Measurements from ENCODE around the gene SPATA46.
"Not testable (repeated sequence)": the region's sequence is repeated elsewhere in the genome, so short reads cannot be mapped to it uniquely, and the experiment has no call there.

SPATA46 gene

GRCh38 chr1:162376691-162377090, at the start of gene SPATA46:
Gene SPATA46 (minus strand): TSS chr1:162376854. CDS start chr1:162376790, 64 bp downstream.
- in situ Hi-C loops (cut with MboI; ENCODE audit: low sequenced_read_pairs), result no loop called here

- in situ Hi-C loops (cut with MboI; ENCODE audit: low sequenced_read_pairs), result no loop called here
These were observed 46.2 kb upstream of the SPATA46 start for GRCh38 chr1:162422662-162423375.

DNA sequence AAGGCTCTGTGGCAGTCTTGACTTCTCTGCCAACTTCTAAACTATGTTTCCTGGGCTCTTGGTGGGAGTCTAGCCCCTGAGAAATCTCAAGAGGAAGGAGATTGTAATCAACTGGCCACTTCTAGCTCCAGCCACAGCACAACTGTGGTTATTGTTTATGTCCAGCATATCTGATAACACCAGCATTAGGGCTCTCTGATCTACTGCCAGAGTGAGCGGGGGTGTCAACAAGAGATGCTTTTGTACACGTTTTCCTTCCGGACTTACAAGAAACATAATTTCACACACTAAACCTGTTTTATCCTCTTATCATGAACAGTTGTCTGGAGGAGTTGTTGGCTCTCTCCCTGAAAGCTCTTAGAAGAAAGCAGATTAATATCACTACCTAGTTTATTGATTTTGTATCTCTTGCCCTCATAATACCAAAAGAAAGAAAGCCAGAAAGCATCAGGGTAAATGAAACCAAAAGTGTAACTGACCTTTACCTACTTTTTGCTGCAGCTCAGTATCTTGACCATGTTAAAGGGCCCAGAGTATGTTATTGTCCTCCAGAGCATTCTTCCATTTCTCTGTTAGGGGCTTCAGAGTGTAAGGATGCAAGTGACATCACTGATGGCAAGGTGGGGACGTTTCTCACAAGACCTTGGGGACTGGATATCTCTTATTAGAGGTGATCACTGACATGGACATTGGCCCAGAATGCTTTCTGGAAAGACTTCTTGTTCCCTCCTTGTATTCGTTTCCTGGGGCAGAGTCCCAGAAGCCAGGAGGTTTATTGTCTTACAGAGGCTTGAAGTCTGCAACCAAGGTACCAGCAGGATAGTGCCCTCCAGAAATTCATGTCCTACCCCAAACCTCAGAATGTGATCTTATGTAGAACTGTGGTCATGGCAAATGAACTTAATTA, 44.9 kb upstream of the SPATA46 start:
- in situ Hi-C loops (cut with MboI; ENCODE audit: low sequenced_read_pairs), result no loop called here

- in situ Hi-C loops (cut with MboI; ENCODE audit: low sequenced_read_pairs), result no loop called here
These were observed 43.5 kb upstream of the SPATA46 start for GRCh38 chr1:162420120-162420519.

DNA sequence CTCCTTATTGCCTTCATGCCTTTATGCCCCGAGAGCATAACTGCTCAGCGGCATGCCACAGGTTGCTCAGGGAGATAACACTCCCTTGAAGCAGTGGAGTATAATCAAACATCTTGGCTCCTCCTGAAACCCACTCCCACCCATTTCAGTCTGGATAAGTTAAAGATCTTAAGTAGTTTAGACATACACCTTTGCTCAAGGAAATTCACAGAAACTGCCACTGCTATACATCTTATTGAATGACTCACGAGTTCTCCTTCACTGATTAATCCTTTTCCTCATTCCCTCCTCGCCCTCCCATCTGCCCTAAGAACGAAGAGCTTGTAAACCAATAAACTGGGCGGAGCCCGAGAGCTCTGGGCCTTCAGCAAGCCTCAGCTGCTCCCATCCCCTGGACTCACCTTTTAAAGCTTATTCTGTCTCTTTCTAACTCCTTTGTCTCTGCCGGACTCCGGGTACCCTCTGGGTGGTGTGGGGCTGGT, 42.8 kb upstream of the SPATA46 start:
- in situ Hi-C loops (cut with MboI; ENCODE audit: low sequenced_read_pairs), result not testable (repeated sequence)

DNA sequence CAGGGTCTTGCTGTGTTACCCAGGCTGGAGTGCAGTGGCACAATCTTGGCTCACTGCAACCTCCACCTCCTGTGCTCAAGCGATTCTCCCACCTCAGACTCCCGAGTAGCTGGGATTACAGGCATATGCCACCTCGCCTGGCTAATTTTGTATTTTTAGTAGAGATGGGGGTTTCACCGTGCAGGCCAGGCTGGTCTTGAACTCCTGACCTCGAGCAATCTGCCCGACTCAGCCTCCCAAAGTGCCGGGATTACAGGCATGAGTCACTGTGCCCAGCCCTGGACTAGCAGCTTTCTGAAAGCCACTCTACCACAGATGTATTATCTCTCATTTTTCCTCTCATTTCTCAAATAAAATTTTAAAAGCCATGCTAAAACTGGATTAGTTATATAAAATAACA, 41.9 kb upstream of the SPATA46 start:
- in situ Hi-C loops (cut with MboI; ENCODE audit: low sequenced_read_pairs), result not testable (repeated sequence)

- in situ Hi-C loops (cut with MboI; ENCODE audit: low sequenced_read_pairs), result no loop called here
These were observed 41.0 kb upstream of the SPATA46 start for GRCh38 chr1:162417650-162418049.

- in situ Hi-C loops (cut with MboI; ENCODE audit: low sequenced_read_pairs), result no loop called here
These were observed 40.3 kb upstream of the SPATA46 start for GRCh38 chr1:162416909-162417308.

DNA sequence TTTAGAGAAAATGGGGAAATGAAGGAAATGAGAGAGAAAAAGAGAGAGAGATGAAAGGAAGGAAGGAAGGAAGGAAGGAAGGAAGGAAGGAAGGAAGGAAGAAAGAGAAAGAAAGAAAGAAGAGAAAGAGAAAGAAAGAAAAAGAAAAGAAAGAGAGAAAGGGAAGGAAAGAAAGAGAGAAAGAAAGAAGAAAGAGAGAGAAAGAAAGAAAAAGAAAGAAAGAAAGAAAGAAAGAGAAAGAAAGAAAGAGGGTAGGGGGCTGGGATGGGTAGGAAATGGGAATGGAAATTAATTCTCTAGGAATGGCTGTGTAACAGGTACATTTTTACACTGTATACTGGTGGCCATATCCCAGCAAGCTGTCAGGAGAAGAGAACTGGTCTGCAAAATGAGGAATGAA, 39.6 kb upstream of the SPATA46 start:
- in situ Hi-C loops (cut with MboI; ENCODE audit: low sequenced_read_pairs), result no loop called here

GRCh38 chr1:162412002-162412401, 35.3 kb upstream of the SPATA46 start, which contains the start of gene SH2D1B:
Gene SH2D1B (minus strand): TSS chr1:162412136. CDS start chr1:162412016, 120 bp downstream.
- in situ Hi-C loops (cut with MboI; ENCODE audit: low sequenced_read_pairs), result no loop called here

DNA sequence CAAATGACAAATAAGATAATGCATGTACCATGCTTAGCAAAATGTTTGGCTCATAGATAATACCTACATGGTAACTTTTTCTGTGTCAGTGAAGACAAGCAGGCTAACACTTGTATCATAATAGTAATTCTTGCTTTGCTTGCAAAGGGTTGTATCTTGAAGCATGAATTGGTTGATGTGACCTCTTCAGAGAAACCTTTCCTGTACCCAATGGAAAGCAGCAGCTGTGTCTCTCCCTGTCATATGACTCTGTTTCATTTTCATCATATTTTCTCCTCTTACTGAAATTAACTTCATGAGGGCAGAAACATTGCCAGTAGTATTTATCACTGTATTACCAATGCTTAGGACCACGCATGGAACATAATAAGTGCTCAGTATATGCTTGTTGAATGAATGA, 30.9 kb upstream of the SPATA46 start:
- in situ Hi-C loops (cut with MboI; ENCODE audit: low sequenced_read_pairs), result no loop called here

GRCh38 chr1:162406811-162407210, 30.2 kb upstream of the SPATA46 start:
- in situ Hi-C loops (cut with MboI; ENCODE audit: low sequenced_read_pairs), result no loop called here

DNA sequence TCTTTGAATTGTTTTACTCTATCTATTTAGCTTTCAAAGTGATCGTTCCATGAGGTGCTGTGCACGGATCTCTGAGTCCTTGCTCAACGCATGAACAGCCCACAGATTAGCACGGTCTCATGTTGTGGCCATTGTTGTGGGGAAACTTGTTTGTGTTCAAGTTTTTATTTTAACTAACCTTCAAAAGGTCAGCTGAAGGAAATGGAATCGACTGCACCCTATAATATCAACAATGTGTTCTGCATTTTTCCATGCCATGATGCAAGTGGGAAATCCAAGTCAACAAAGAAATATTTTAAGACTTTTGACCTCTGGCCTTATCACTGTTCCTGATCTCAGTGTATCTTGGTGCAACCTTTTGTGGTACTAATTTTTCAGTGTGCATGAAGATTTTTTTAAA, 29.1 kb upstream of the SPATA46 start:
- in situ Hi-C loops (cut with MboI; ENCODE audit: low sequenced_read_pairs), result no loop called here

DNA sequence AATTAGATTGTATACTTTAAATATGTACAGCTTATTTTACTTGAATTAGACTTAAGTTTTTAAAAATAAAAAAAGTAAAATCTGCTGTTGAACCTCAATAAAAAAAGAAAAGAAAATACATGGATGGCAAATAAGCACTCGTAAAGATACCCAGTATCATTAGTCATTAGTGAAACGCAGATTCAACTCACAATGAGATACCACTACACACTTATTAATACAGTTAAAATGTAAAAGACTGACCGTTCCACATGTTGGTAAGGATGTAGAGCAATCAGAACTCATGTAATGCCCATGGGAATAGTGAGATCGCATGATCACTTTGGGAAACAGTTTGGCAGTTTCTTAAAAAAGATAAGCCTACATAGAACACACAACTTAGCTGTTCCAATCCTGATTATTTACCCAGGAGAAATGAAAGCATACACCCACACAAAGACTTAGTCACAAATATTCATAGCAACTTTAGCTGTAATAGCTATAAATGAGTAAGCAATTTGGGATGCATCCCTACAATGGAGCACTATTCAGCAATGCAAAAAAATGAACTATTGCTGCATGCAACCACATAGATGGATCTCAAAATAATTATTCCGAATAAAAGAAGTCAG, 28.0 kb upstream of the SPATA46 start:
- in situ Hi-C loops (cut with MboI; ENCODE audit: low sequenced_read_pairs), result no loop called here

- in situ Hi-C loops (cut with MboI; ENCODE audit: low sequenced_read_pairs), result no loop called here
These were observed 24.2 kb upstream of the SPATA46 start for GRCh38 chr1:162400790-162401355.

- in situ Hi-C loops (cut with MboI; ENCODE audit: low sequenced_read_pairs), result no loop called here
These were observed 22.4 kb upstream of the SPATA46 start for GRCh38 chr1:162398999-162399580.

DNA sequence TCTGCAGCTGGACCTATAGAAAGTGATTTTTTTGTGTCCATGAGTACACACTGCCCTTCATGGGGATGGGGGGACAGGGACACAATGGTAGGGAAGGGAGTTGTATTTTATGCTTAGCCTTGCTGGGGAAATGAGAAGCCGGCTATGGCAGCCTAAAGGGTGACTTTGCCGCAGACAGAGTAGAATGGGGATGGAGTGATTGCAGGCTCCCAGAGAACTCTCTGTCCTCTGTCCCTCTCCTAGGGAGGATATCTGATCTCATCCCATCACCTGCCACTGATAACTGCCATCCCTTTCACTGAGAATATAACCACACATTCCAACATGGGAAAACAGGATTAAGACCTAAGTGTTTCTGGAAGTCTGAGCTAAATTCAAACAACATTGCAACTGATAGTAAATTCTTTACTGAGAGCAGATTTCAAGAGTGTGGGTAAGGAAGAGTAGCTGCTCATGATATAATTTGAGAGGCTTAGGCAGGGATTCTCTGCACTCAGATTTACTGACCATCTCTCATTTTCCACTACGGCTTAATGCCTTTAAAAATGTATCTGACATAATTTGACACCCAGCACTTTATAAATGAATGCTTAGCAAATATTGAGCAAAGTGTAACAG, 21.4 kb upstream of the SPATA46 start:
- in situ Hi-C loops (cut with MboI; ENCODE audit: low sequenced_read_pairs), result no loop called here

GRCh38 chr1:162397039-162397448, 20.4 kb upstream of the SPATA46 start:
- in situ Hi-C loops (cut with MboI; ENCODE audit: low sequenced_read_pairs), result no loop called here

DNA sequence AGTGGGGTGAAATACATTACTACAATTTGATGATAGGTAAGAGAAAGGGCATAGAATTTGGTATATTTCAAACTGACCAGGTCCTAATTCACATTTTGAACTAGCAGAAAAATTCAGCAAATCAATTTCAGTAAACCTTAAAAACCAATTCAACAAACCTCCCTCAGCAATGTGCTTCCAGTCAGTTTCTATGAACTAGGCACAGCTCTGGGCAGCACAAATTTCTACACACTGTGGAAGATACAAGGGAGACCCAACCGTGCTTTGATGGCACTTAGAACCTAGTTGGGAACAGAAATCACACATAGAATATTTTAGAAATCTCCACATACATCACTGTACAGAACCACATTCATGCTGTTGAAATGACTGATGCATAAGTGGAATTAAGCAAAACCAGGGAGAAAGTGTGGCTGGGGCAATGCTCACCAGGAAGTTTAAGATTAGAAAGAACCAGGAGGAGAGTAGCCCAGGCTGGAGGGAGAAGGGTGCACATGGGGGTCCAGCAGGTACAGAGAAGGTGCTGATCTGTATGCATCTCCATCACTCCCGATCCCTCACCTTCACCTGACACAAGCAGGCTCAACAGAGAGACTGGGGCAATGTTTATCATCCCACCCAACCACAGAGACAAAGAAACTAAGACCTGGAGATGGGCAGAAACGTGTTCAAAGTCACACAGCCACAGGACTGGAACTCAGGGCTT, 19.7 kb upstream of the SPATA46 start:
- in situ Hi-C loops (cut with MboI; ENCODE audit: low sequenced_read_pairs), result no loop called here

Measured in HL-60/S4 treated with retinoic acid at 250 ng/mL for 4 days and 3 days (cell line).